Measurements from ENCODE around the gene CAMTA1. TPM values are rescaled to one million over a fixed set of nuclear protein-coding genes. Genes with fewer than 3 reads are reported as not detected.
A peak's percentile ranks its signal among the peaks of the same experiment; 100 is the strongest.

Gene CAMTA1
- total RNA-seq, 1 donor from 2014 or later: 166 TPM

DNA sequence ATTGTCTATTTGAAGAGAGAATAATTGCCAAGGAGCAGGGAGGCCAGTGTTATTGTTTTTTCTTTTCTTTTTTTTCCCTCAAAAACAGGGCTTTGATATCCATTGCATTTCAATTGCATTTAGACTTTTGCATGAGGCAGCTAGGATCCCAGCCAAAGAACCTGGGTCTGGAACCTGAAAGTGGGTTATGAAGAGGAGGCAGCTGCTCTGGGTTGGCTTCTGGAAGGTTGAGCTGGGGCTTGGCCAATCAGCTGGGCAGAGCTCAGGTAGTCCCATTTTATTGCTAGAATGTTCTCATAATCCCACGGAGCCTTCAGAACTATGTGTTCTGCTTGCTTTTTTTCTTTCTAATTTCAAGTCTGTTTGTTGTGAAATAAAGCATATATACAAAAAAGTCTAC is 218.9 kb downstream of the CAMTA1 start:
- no peak for ATAC-seq
- no peak for DNase-seq
- intact Hi-C loops (cut with micrococcal nuclease): no loop called here

DNA sequence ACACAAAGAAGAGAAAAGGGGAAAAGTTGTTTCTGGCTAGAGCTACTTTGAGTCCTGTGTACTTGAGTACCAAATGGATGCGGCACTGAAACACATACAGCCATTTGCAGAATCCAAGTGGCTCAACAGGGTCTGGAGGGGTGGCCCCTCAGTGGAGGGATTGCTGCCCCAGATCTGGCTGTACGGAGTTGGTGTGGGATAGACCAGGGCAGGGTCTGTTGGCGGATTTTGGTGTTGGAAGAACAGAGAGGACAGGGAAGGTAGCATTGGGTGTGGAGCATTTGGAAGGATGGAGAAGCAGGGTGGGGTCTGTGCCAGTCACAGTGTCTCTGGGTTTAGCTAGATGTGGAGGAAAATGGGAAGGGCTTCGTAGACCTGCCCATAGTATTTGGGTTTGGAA is 220.5 kb downstream of the CAMTA1 start:
- DNase-seq: no peak
- intact Hi-C loops (cut with micrococcal nuclease): no loop called here
- ATAC-seq: no peak

DNA sequence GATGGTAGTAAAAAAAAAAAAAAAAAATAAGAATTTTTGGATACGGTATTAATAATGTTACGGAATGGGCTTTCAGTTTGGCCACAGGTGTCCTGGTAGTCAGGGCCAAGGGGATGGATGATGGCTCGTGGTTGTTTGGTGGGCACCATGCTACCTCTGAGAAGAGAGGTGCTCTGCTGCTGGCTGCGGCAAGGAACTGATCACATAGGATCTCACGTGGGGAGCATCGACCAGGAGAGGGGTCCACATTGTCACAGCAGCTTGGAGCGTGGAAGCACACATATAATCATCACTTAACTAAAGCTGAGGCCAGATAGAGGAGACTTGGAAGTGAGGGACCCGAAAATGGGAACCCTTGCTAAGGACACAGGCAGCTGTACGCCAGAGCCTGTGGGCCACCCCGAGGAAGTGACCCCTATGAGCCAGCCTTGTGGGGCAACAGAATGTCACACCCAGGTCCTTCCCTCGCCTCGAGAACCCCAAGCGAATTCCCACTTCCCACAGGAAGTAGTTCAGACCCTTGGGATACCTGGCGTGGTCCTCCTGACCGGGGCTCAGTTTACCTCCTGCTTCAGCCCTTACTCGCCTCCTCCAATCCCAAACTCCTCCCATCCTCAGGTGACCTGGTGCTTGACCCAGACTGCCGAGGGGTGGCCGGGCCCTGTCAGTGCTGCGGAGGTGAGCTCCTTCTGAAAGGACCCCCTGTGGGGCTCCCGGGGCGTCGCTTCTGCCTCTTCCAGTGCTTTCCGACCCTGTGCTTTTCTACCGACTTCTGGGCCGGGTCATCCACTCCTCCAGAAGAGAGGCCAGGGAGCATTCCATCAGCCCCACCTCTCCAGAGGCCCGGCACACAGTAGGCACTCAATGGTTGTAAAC is 222.0 kb downstream of the CAMTA1 start:
- DNase-seq: no peak
- intact Hi-C loops (cut with micrococcal nuclease): no loop called here
- no peak for ATAC-seq

DNA sequence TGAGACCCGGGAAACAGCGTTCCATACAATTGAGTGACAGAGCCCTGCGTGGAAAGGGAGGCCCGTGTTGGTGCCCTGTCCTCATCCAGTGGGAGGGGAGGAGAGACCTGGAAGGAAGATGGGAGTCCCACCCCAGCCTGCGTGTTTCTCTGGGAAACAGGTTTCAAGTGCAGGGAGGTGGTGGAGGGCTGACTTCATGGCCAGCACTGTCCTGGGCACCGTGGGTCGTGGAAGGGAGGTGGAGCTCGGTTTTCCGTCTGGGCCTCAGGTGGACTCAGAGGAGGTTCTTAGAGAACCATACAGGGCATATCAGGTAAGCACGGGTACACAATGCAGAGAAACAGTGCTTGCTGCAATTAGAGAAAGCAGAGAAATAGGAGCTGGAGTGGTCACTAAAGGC is 222.6 kb downstream of the CAMTA1 start:
- intact Hi-C loops (cut with micrococcal nuclease): no loop called here
- ATAC-seq: no peak
- no peak for DNase-seq

DNA sequence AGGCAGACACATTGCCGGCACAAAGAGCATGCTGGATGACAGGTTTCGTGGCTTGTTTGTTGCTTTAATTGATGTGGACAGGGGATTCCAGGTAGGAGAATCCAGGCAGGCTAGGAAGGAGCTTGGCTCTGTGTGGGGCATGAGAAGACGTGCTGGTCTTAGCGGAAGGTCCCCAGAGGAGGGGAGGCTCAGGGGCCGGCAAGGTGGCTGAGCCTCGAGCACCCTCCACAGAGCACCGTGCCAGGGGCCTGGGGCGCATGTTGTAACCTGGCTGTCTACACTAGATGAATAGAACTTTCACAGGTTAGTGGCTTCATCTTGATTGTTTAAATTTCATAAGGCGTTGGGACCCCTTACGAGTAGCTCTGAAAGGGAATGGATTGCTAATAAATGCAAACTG is 223.1 kb downstream of the CAMTA1 start:
- no peak for ATAC-seq
- intact Hi-C loops (cut with micrococcal nuclease): no loop called here

DNA sequence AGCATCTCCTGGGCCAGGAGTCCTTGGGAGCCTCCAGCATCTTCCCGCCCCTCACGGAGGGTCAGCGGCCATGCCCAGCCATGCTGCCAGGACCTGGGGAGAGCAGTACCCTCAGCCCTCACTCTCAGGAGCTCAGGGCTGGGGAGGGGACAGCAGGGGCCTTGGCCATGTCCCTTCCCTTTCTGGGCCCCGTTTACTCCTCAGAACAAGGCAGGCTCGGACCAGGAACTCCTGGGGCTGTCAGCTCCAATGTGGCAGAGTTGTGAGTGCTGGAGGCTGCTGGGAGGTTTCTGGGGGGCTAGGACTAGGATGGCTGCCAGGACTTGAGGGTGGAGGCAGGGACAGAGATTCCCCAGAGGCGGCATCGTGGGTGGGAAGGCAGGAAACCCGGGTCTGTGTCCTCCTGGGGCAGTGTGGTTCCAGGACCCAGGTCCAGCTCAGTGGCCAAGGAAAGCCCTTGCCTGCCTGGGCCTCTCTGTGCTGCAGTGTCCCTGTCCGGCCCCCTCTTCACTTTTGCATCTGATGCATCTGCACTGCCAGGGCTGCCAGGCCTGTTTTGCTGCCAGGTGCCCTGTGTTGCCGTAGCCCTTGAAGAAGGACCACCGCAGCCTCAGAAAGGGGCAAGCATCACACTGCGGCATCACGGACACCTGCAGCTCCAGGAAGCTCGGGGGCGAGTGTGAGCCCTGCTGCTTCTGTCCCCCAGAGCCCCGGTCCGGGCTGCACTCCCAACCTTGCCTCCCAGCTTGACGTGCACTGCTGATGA is 223.9 kb downstream of the CAMTA1 start:
- ATAC-seq: no peak
- intact Hi-C loops (cut with micrococcal nuclease): no loop called here
- DNase-seq: no peak

More for the DNA sequence above, 223.1 kb downstream of the CAMTA1 start:
- DNase-seq: no peak

DNA sequence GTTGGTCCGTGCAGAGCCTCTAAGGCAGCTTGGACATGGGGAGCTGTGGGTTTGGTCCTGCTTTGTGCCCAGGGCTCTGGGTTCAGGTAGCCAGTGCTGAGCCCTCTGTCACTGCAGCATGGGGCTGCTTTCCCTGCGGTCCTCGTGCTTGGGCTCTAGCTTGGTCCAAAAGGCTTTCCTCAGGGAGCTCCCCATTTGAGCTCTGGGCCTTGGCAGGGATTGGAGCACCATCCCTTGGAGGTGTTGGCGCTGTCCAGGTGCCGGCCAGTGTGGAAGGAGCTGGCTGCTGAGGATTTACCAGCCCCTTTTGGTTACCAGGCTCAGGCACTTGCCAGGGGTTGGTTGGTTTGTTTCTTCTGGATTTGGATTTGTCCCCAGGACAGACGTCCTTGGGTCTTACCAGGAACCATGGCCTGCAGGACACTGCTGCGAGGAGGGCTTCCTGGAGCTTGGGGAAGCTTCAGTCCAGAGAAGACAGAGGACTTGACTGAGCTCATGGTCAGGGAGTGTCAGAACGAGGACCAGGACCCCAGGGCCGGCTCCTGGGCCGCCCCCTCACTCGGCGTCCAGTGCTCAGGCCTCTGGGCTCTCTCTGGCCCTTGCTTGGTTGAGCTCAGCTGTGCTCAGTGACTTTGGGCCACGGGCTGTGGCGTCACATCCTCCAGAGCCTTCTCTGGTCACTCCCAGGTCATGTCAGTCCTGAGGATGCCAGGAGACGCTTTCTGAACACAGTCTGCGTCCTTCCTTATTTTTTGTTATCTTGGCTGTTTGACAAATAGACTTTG is 224.7 kb downstream of the CAMTA1 start:
- ATAC-seq (no peak), DNase-seq (no peak)
- intact Hi-C loops (cut with micrococcal nuclease): no loop called here

DNA sequence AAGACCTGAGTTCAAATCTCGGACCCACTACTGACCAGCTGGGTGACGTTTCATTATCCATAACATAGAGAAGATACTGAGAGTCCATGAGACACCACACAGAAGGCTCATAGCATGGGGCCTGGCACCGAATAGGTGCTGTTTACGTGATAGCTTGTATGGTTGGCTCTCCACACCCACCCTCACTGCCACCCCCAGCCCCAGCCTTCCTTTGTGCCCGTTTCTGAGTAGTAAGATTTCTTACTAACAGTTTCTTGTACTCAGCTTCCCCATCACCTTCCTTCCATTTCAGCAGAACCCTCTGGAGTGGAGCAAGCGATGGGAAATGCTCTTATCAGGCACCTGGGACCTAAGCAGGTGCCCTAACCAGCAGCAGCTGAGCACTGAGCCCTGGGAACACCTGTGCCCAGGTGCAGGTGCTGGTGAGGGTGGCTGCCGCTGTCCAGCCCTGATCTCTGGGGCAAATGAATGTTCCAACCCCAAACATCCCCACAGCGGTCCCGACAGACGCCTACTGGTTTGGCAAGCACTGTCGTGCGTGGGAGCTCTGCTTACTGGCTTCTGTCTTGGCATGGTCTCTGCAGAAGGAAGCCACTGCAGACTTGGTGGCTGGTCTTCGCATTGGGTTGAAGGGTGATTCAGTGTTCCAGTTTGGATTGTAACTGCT is 225.4 kb downstream of the CAMTA1 start:
- no peak for DNase-seq
- no peak for ATAC-seq
- intact Hi-C loops (cut with micrococcal nuclease): no loop called here

DNA sequence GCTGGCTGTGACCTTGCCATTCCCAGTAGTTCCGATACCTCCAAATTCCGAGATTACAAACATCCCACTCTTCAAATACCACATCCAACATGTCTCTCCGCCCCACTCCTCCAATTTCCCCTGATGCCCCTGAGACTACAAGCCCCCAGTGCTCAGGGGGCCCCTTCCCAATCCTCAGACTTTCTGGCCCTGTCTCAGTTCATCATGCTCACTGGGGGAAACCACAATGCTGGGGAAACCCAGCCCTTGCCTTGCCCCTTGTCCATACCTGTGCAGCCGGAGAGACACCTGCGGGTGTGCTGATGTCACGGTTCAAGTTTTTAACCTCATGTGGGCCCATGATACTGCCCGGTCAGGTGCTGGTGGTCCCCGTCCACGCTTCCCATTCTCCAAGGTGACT is 226.6 kb downstream of the CAMTA1 start:
- intact Hi-C loops (cut with micrococcal nuclease): no loop called here
- DNase-seq (no peak), ATAC-seq (no peak)

DNA sequence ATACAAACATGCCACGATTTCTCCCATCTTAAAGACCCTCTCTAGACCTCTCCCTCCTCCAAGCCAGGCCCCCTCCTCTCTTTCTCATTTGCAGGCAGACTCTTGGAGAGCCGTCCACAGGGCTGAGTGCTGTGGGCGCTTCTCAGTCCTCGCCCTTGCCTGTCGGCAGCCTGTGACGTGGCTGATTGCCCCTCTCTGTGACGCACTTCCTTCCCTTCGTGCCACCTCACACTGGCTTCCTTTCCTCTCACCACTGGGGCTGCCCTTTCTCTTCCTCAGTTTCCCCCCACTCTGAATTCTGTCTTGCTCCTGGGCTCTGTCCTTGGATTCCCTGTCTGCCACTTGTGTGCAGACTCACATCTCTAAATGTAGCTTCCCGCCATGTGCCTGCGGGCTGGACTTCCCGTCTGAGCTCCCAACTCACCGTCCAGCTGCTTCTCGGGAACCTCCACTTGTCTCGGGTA is 227.2 kb downstream of the CAMTA1 start:
- ATAC-seq: no peak
- no peak for DNase-seq
- intact Hi-C loops (cut with micrococcal nuclease): no loop called here

DNA sequence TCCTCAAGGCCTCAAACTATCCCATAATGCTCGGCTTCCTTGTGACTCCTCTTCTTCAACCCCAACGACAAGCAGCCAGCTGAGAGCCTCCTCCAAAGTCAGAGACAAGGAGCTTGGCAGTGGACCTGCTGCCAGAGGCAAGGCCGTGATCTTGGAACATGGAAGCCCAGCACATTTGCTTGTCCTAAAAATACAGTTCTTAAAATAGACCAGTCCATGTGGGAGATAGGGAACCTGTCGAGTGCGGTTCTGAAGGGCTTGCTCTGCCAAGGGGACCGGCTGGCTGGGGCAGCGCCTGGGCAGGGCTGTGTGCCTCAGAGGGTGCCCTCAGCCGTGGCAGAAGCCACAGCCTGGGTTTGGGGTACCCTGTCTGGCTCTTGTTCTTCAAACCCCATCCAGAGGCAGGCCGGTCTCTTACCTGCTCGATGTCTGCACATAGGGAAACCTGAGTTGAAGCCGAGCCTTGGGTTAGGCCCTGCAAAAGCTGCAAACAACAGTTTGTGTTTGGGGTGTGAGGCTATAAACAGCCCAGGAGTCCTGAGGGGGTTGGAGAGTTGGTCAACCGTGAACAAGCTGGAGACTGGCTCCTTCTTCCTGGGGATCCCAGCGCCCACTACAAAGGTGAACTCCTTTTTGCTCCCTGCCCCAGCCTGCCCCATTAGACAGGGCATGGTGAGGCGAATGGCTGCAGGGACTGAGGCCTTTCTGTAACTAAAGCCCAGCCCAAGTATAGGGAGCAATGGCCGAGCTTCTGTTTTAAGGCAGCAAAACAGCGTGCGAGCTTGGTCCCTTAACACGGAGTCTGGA is 228.8 kb downstream of the CAMTA1 start:
- DNase-seq: peak; percentile 74
- intact Hi-C loops (cut with micrococcal nuclease): no loop called here
- ATAC-seq: peak; percentile 97

DNA sequence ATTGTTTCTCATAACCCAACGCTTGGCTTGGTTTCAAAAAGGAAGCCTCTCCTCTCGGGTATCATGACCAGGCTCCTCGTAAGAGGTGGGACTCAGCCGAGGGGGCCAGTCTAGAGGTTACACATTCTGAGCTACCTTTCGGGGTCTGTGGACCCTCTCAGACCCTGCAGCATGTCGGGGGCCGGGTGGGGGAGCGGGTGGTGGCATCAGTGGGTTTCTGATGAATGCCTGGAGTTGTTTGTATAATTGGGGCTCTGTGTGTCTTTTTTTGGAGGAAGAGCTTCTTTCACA is 229.3 kb downstream of the CAMTA1 start:
- ATAC-seq (no peak), DNase-seq (no peak)
- intact Hi-C loops (cut with micrococcal nuclease): no loop called here

DNA sequence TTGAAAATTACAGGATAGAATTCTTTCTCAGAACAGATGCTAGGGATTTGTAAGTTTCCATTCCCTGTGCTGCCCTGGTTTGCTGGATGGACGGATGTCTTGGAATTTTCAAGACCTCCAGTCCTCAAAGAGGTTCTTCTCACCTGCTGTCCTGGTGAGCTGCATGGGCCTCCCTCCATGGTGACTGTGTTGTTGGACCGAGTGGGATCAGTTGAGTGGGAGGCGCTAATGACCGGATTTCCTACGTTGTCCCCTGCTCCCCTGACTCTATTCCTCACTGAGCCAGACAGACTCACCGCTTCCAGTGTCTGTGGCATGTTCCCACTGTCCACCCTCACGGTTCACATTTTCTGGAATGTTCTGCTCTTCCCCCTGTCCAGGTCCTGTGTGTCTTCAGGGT is 229.8 kb downstream of the CAMTA1 start:
- intact Hi-C loops (cut with micrococcal nuclease): no loop called here
- DNase-seq: no peak
- ATAC-seq: no peak

DNA sequence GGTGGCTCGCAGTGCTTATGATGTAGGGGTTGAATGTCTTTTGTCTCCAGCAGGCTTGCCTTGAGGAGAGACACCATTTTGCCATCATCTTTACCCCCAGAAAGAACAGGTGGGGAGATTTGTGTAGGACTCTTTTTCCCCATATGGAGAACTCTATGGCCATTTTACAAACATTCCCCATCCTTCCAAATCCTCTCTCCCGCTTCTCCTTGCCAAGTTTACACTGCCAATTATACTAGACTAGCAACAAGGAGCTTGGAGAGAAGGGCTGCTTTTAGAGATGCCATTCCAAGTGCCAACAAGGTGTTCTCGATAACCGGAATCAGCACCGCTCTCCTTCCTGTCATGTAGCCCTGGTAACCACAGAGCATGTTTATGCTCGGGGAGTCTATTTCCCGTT is 233.1 kb downstream of the CAMTA1 start:
- intact Hi-C loops (cut with micrococcal nuclease): no loop called here
- DNase-seq (no peak), ATAC-seq (no peak)

DNA sequence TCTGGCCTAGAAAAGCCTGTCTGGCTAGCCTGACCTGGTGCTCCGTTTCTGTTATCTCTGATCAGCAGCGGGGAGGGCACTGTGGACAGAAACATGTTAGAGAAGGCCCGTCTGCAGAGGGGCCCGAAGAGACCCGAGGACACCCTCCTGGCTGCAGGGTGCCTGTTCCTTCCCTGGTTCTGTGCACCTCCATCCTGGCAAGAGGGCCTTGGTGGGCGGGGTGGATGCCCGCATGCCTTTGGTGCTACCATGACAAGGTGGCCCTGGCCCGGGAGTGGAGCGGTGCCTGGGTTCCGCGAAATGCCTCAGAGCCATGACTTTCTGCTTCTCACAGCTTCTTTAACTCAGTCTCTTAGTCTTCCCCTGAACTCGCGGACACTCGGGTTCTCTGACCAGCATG is 233.6 kb downstream of the CAMTA1 start:
- ATAC-seq: no peak
- DNase-seq: no peak
- intact Hi-C loops (cut with micrococcal nuclease): no loop called here

DNA sequence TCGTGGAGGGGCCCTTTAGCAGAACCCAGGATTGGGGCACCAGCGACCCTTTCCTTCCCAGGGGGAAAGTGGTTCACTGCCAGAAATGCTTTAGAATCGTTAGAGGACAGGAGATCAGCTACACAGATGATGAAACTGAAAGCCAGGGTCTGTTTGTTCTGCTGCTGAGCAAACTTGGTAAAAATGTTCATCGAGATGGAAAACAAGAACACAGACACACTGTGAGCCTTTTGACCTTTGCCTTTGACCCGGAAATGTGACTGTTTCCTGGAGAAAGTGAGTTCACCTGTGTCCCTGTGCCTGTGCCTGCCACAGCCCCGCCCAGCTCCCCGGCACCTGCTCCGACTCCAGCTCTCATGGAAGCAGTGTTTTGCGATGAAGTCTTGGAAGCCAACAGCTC is 234.3 kb downstream of the CAMTA1 start:
- ATAC-seq: no peak
- no peak for DNase-seq
- intact Hi-C loops (cut with micrococcal nuclease): no loop called here

DNA sequence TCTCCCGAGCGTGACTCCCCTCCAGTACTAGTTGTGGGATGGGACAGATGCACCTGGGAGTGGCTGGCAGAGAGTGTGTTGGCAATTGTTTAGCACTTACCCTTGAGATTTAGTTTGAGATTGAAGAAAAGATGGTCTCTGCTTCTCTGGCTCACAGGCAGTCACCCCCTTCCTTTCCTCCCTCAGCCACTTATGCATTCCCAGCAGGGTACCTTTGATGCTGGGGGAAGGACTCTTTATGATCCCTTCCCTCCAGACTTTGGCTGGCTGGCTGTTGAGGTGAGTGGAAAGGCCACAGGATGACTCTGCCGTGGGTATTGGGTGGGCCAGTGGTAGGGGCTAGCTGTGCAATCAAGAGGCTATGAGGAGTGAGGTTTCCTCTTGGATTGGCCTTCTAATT is 236.8 kb downstream of the CAMTA1 start:
- DNase-seq: no peak
- intact Hi-C loops (cut with micrococcal nuclease): no loop called here

DNA sequence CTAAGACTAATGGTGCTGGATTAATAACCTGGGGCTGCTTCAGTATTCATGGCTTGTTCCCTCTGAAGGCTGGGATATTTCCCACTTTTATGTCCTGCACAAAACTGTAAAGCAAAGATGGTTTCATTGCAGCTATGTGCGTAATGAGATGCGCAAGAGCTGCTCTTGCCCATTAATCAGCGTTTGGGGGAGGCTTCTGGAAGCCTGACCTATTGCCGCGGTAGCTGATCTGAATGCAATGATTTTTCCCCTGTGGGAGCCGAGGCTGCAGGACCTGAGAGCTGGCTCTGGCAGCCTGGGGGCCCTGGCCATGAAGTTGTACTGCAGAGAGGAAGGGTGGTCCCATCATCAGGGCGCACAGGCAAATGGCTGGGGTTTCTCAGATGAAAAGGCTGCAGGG is 239.8 kb downstream of the CAMTA1 start:
- intact Hi-C loops (cut with micrococcal nuclease): no loop called here
- ATAC-seq (no peak), DNase-seq (no peak)

More for the DNA sequence above, 236.8 kb downstream of the CAMTA1 start:
- ATAC-seq: no peak

DNA sequence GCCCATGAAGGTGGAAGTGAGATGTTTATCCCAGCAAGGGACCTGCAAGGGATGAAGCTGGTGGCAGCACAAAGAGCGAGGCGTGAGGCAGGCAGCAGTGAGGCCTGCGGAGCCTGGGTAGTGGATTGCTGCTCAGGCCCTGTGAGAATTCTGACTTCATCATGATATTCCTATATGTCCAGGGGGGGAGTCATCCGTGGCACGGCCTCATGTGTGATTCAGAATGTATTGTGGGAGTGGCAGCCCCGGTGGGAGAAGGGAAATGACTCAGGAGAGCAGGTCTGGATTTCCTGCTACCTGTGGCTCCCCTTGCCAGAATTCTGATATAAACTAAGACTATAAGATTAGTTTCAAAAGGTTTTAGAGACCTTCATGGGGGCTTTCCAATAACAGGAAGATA is 240.9 kb downstream of the CAMTA1 start:
- no peak for DNase-seq
- intact Hi-C loops (cut with micrococcal nuclease): no loop called here

More for the DNA sequence above, 240.9 kb downstream of the CAMTA1 start:
- ATAC-seq: no peak
